Frontal cortex (tissue), 4 donors: Measurements from ENCODE around the gene RELN. TPM values are rescaled to one million over a fixed set of nuclear protein-coding genes. Genes with fewer than 3 reads are reported as not detected.
"Not testable (repeated sequence)": the region's sequence is repeated elsewhere in the genome, so short reads cannot be mapped to it uniquely, and the experiment has no call there.

ENCODE experiments used
- DNase-seq, 2 donors: peaks; one replicate each; pipeline ENCODE4 v3.0.0; 2012; ENCODE audit warnings: low spot score in 2 of 2
- FAIRE-seq: peaks from 2 replicates; lab custom pipeline; 2012; peaks lifted over from hg19 to GRCh38; lab: Jason Lieb, UNC
- total RNA-seq: library from RNA; depleted of rRNA; stranded (reverse); fragments of >200 nt; gene quantifications from one replicate; pipeline ENCODE4 v1.2.3, GENCODE V29; 2014
- donor health status: control.
- donor health status: control.
- donor health status: control.

RELN gene
- 57.5 TPM for total RNA-seq

- DNase-seq (peak; percentile 31 to 32), FAIRE-seq (no peak)
These were observed at the start of gene RELN for GRCh38 chr7:103989200-103989784. Gene RELN, minus strand, starts transcription at chr7:103989658. Its CDS starts 302 bp downstream, at chr7:103989356.

DNA sequence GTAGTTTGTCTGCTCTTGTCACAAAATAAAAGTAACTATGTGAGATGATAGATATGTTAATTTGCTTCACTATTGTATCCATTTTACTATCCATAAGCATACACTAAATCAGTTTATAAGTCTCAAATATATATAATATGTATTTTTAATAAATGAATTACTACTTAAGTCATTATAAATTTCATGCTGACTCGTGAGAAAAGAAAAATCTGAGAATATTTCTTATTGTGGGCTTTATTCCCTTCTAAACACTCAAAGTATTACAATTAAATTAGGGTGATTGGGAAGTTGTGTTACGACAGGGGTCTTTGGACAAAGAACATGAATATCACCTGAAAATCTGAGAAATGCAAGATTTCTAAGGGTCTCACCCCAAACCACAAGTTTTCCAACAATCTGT, 48.7 kb upstream of the RELN start:
- FAIRE-seq (no peak), DNase-seq (no peak)

GRCh38 chr7:104036889-104037288, 47.4 kb upstream of the RELN start:
- not testable (repeated sequence) for DNase-seq, FAIRE-seq

GRCh38 chr7:104035351-104035750, 45.9 kb upstream of the RELN start:
- FAIRE-seq: no peak
- DNase-seq: no peak

DNA sequence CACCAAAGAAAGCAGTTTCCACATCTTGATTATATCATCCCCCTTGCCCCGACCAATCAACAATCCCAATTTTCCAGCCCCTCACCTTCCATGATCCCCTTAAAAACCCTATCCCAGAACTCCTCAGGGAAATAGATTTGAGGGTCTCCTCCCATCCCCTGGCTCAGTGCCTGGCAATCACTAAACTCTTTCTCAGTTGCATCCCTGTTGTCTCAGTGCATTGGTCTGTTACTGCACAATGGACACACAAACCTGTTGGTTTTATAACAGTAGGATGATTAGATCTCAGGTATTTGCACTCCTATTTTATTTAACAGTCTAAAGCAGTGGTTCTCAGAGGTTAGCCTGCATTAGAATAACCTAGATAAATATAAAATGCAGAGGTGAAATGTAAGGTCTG, 45.2 kb upstream of the RELN start:
- no peak for FAIRE-seq
- DNase-seq: no peak

DNA sequence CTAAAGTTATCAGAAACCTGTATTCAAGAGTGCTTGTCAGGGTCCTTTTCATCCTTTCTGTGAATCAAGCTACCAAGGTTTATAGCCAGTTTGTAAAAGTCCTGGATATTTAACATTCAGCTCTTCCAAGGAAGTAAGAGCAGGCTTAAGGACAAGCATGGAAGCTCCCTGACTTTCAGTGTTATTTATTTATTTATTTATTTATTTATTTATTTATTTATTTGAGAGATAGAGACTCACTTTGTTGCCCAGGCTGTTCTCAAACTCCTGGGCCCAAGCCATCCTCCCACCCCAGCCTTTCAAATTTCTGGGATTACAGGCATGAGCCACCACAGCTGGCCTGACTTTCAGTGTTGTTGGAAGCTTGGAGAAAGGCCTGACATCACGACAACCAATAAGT, 44.4 kb upstream of the RELN start:
- DNase-seq: no peak
- FAIRE-seq: no peak

- DNase-seq: no peak
- no peak for FAIRE-seq
These were observed 43.0 kb upstream of the RELN start for GRCh38 chr7:104032486-104032885.

DNA sequence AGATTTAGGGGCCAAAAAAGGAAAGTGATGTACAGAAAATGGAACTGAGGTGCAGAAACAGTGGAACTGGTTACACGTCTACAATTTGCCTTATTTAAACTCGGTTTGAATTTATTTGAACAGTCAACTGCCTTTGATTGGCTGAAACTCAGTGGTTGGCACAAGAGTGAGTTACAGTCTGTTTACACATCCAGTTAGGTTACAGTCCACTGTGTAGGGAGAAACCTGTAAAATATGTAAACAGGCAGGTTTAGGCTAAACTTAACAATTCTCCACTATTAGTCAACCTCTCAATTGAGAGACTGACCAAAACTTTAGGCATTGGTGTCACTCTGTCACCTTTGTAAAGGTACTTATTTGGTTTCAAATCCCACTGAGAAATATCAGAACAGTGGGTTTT, 40.3 kb upstream of the RELN start:
- DNase-seq: no peak
- FAIRE-seq: no peak

DNA sequence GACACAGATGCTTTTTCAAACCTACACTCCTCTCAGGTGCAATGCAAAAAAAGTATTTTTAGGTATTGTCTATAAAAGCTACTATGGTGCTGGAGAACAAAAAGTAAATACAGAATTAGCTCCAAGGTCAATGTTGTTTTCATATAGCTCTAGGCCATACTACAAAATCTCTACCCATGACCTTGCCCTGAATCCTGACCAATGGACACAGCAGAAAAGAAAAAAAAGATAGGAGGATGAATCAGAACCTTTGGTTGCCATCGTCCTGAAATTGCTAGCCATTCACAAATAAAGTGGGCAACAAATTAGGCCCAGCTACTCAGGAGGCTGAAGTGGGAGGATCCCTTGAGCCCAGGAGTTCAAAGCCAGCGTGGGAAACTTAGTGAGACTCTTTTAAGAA, 35.2 kb upstream of the RELN start:
- FAIRE-seq (no peak), DNase-seq (no peak)

DNA sequence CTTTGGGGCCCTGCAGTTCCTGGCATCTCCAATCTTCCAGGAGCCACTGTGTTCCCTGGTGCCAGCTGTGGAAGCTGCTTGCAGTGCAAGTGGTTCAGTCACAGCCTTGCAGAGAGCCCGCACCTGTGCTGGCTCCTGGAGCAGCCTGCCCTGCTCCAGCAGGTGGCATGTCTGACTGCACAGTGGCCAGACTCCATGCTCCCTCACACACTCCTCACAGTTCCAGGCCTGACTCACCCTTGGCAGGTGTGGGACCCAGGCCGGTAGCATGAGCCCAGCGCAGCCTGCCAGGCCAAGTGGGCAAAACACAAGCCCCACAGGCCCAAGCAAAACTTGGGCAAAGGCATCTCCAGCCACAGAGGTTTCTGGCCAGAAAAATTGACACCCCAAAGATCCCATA, 33.6 kb upstream of the RELN start:
- no peak for DNase-seq
- FAIRE-seq: no peak

- DNase-seq (no peak), FAIRE-seq (no peak)
These were observed 29.0 kb upstream of the RELN start for GRCh38 chr7:104018425-104018824.

- no peak for FAIRE-seq
- DNase-seq: no peak
These were observed 27.5 kb upstream of the RELN start for GRCh38 chr7:104017001-104017400.

DNA sequence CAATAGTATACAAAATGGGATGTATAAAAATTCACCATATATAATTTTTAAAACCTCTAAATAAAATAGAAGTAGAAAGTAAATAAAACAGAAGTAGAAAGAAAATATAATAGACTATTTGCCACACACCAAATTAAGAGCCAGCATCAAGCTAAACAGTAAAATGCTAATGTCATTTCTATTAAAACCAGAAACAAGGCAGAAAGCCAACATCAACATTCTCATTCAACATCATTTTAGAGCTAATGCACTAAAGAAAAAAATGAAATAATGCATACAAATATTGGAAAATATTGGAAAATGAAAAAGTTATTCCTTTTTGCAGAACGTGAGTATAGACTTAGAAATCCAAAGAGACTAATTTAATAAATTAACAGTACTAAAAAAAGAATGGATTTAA, 23.4 kb upstream of the RELN start:
- no peak for DNase-seq
- no peak for FAIRE-seq

DNA sequence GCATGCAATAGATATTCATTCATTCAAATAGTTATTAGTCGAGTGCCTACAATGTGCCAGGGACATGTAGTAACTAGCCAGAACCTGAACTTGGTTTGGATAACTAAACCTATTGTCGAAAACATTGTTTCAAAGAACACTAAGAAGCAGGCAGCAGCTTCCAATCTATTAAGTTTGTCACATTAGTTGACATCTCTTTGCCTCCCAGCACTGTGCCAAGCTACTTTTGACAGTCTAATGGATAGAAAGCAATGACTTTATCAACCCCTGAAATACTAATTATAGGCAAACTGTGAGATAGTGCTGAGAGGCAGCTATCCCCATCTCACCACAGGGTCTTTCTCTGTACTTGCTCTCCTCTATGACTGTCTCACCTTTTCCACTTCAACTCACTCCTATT, 22.4 kb upstream of the RELN start:
- FAIRE-seq: no peak

GRCh38 chr7:104010052-104010909, 20.8 kb upstream of the RELN start:
- DNase-seq: no peak
- FAIRE-seq: no peak

More for the DNA sequence above, 22.4 kb upstream of the RELN start:
- no peak for DNase-seq

DNA sequence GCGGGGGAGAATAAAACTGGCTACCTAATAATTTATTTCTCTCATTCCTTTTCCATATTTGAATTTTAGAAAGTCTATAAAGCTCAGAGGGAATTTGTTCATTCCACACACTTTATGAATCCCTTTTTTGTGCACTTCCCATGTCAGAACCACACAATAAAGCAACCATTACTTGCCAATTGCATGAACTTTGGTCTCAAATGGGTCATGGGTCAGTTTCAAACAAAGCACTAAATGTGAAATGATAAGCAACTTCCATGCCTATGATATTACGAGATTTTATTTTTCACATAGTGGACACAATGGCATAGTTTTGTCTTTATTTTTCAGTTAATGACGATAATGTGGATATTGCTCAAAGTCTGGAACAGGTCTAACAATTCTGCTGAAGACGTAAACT, 18.6 kb upstream of the RELN start:
- FAIRE-seq: no peak
- no peak for DNase-seq

GRCh38 chr7:104007614-104008013, 18.2 kb upstream of the RELN start:
- DNase-seq: no peak
- FAIRE-seq: no peak

GRCh38 chr7:104005197-104005596, 15.7 kb upstream of the RELN start:
- no peak for DNase-seq
- no peak for FAIRE-seq

DNA sequence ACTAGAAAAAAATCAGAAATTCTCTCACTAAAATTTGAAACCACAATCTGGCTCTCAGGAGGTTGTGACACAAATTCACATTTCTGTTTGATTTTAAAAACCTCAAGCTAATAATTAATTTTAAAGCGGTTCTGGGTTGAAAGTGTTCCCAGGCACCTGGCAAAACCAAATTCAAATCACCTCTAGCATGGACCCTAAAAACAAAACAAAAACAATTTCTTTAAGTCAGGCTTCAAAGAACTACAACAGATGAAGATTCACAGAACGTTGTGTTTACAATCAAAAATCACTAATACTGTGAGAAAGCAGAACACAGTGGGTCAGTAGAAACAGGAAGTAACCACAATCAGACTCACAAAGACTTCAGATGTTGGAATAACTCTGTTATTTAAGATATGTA, 7.2 kb upstream of the RELN start:
- no peak for FAIRE-seq
- DNase-seq: no peak

GRCh38 chr7:103996017-103996551, 6.6 kb upstream of the RELN start:
- FAIRE-seq: no peak
- no peak for DNase-seq

GRCh38 chr7:103995554-103995953, 6.1 kb upstream of the RELN start:
- no peak for DNase-seq
- FAIRE-seq: no peak
